K562 (cell line): ENCODE data around the gene XPNPEP3. TPM values are rescaled to one million over a fixed set of nuclear protein-coding genes. Genes with fewer than 3 reads are reported as not detected.

Experiments used
- ARNT ChIP-seq, 2 experiments: fragments of 450-650 bp; IDR thresholded peaks; 2 replicates each; pipeline ENCODE4 v1.6.1; 2016; ENCODE audit warnings: mild to moderate bottlenecking in 1 of 2
- CHD2 ChIP-seq: IDR thresholded peaks from 2 replicates; pipeline ENCODE4 v1.6.1; 2011; ENCODE audit warnings: low read depth, low read length
- ELF4 ChIP-seq: fragments of 450-650 bp; formaldehyde crosslinking; IDR thresholded peaks from 2 replicates; pipeline ENCODE4 v1.4.0; 2022; ENCODE audit warnings: missing genetic modification characterization
- ESRRA ChIP-seq: fragments of 450-650 bp; IDR thresholded peaks from 2 replicates; pipeline ENCODE4 v1.6.1; 2014; ENCODE audit warnings: low read depth, mild to moderate bottlenecking, moderate library complexity, borderline replicate concordance
- GTF2F1 ChIP-seq: IDR thresholded peaks from 2 replicates; pipeline ENCODE4 v1.6.1; 2011; ENCODE audit warnings: low read depth, low read length, improper control_type of control experiment
- IRF9 ChIP-seq: fragments of 450-650 bp; IDR thresholded peaks from 2 replicates; pipeline ENCODE4 v1.6.1; 2016; ENCODE audit warnings: missing biosample characterization, missing genetic modification characterization
- L3MBTL2 ChIP-seq: fragments of 450-650 bp; IDR thresholded peaks from 2 replicates; pipeline ENCODE4 v1.6.1; 2016; ENCODE audit warnings: mild to moderate bottlenecking, moderate library complexity
- MAZ ChIP-seq, 2 experiments: fragments of 450-650 bp in 1 of 2; sonication (generic) in 1 of 2; formaldehyde crosslinking; IDR thresholded peaks in 1 of 2; conservative IDR thresholded peaks in 1 of 2; 2 replicates each; pipeline versions ENCODE4 v1.4.0 to v1.5.0; 2020; ENCODE audit warnings: mild to moderate bottlenecking in 1 of 2, missing genetic modification reagents in 1 of 2
- MTA3 ChIP-seq: fragments of 450-650 bp; formaldehyde crosslinking; IDR thresholded peaks from 2 replicates; pipeline ENCODE4 v1.6.1; 2017; ENCODE audit warnings: mild to moderate bottlenecking, borderline replicate concordance
- NCOA1 ChIP-seq: fragments of 450-650 bp; IDR thresholded peaks from 2 replicates; pipeline ENCODE4 v1.6.1; 2016; ENCODE audit warnings: low read depth
- NFRKB ChIP-seq: fragments of 450-650 bp; IDR thresholded peaks from 2 replicates; pipeline ENCODE4 v1.6.1; 2016; ENCODE audit warnings: low read depth
- NRF1 ChIP-seq, 2 experiments: fragments of 450-650 bp; IDR thresholded peaks in 1 of 2; conservative IDR thresholded peaks in 1 of 2; 2 replicates each; pipeline ENCODE4 v1.6.1; 2014; ENCODE audit warnings: mild to moderate bottlenecking in 2 of 2
- POLR2H ChIP-seq: IDR thresholded peaks from 2 replicates; pipeline ENCODE4 v1.6.1; 2016; ENCODE audit warnings: missing genetic modification characterization, low read depth, mild to moderate bottlenecking, control low read depth, missing compliant biosample characterization, moderate library complexity
- PRPF4 ChIP-seq: fragments of 200-400 bp; formaldehyde crosslinking; IDR thresholded peaks from one replicate; pipeline ENCODE4 v1.6.1; 2017; ENCODE audit warnings: low read length, low read depth, mild to moderate bottlenecking; ENCODE audit not compliant: insufficient read depth, poor library complexity, severe bottlenecking
- RBM17 ChIP-seq: fragments of 200-400 bp; formaldehyde crosslinking; IDR thresholded peaks from 2 replicates; pipeline ENCODE4 v1.6.1; 2017; ENCODE audit warnings: low read depth, mild to moderate bottlenecking, low read length, borderline replicate concordance
- TSC22D4 ChIP-seq: fragments of 450-650 bp; IDR thresholded peaks from 2 replicates; pipeline ENCODE4 v1.6.1; 2016; ENCODE audit warnings: missing genetic modification characterization, missing biosample characterization, control low read depth
- ZBTB17 ChIP-seq: fragments of 450-650 bp; formaldehyde crosslinking; IDR thresholded peaks from 2 replicates; pipeline ENCODE4 v1.4.0; 2020; ENCODE audit warnings: mild to moderate bottlenecking
- ZC3H4 ChIP-seq: sonication (generic); formaldehyde crosslinking; IDR thresholded peaks from 2 replicates; pipeline ENCODE4 v1.9.0; 2021; ENCODE audit warnings: missing genetic modification reagents, borderline replicate concordance
- ZNF124 ChIP-seq: sonication (generic); formaldehyde crosslinking; IDR thresholded peaks from 2 replicates; pipeline ENCODE4 v1.8.1; 2022; ENCODE audit warnings: missing genetic modification reagents
- ZNF217 ChIP-seq: sonication (generic); formaldehyde crosslinking; IDR thresholded peaks from 2 replicates; pipeline ENCODE4 v1.8.0; 2022; ENCODE audit warnings: mild to moderate bottlenecking, missing genetic modification reagents
- ZNF23 ChIP-seq: fragments of 250-450 bp; sonication (Bioruptor Pico); IDR thresholded peaks from 2 replicates; pipeline ENCODE4 v1.4.0; 2020; ENCODE audit warnings: mild to moderate bottlenecking
- ZNF280B ChIP-seq: fragments of 250-450 bp; sonication (Bioruptor Pico); IDR thresholded peaks from 2 replicates; pipeline ENCODE4 v1.5.1; 2021; ENCODE audit warnings: mild to moderate bottlenecking
- ZNF436 ChIP-seq: fragments of 250-450, 450-650 bp; sonication (Bioruptor Pico); formaldehyde crosslinking; IDR thresholded peaks from 2 replicates; pipeline ENCODE4 v1.7.0; 2020; ENCODE audit warnings: mild to moderate bottlenecking
- polyA plus RNA-seq, 8 experiments: library from polyadenylated mRNA; depleted of rRNA in 4 of 8; stranded (reverse) in 5 of 8; unstranded in 3 of 8; fragments of >200 nt; fragmentation: Nextera tagmentation in 2 of 8; fragmentation: Illumina TruSeq in 1 of 8; extraction: Ambion mirVana in 2 of 8; extraction: Trizol in 1 of 8; gene quantifications; 2 replicates each; pipeline versions ENCODE4 v1.2.1 to v1.2.3, GENCODE V29; 2011 to 2014; ENCODE audit warnings: inconsistent platforms in 1 of 8, missing spikeins in 1 of 8
- total RNA-seq, 7 experiments: library from RNA; depleted of rRNA in 6 of 7; stranded (reverse); fragments of >200 nt in 6 of 7; fragmentation: Illumina TruSeq in 2 of 7; extraction: Trizol in 2 of 7; gene quantifications; 2 replicates each; pipeline versions ENCODE4 v1.2.1 to v1.2.3, GENCODE V29; 2011 to 2021; ENCODE audit warnings: low replicate concordance in 1 of 7
- TF ChIP-seq, protein P1 (sequence below): sonication (generic); formaldehyde crosslinking; IDR thresholded peaks from 2 replicates; pipeline ENCODE4 v1.4.0; 2020; ENCODE audit warnings: mild to moderate bottlenecking, missing genetic modification reagents
- TF ChIP-seq, protein P2 (sequence below): fragments of 250-450 bp; sonication (Bioruptor Pico); IDR thresholded peaks from 2 replicates; pipeline ENCODE4 v1.8.0; 2022; ENCODE audit warnings: inconsistent platforms, mild to moderate bottlenecking, moderate library complexity, borderline replicate concordance

Gene XPNPEP3
- total and polyA plus RNA-seq, 9 of the 15 experiments (the other 6 are each of a cell fraction or from before 2014, with no cell fraction given), result 9.1 to 22.6 (median 15.6) TPM

GRCh38 chr22:40813912-40814315 lies 43.0 kb upstream of the XPNPEP3 start (continued):
- TF ChIP-seq ZNF23 (CRISPR knock-in tag) (peak; percentile 99), PRPF4 (no peak), ZNF280B (CRISPR knock-in tag) (peak; percentile 99), ZC3H4 (CRISPR knock-in tag) (no peak), NCOA1 (peak; percentile 79), CHD2 (no peak), ZNF217 (CRISPR knock-in tag) (no peak), RBM17 (no peak), NRF1 (conservative IDR thresholded peaks at IDR 0.05 in 1 of 2, IDR thresholded peaks at IDR 0.05 in 1 of 2) (no peak), ZNF124 (no peak), POLR2H (peak; percentile 93), GTF2F1 (no peak), MAZ (CRISPR knock-in tag; conservative IDR thresholded peaks at IDR 0.05 in 1 of 2, IDR thresholded peaks at IDR 0.05 in 1 of 2) (peak in 1 of 2 experiments; percentile 100; a peak in 2 of 4 replicates), ZNF436 (CRISPR knock-in tag) (peak; percentile 59; the same call in 1 of the 2 replicates), ARNT (IDR thresholded peaks at IDR 0.05) (peak in 1 of 2 experiments; percentile 90; a peak in 2 of 4 replicates), ELF4 (peak; percentile 99), IRF9 (tag) (peak; percentile 100), NFRKB (0 out of 2 replicates have a peak, but pooled peaks have one; percentile 48), L3MBTL2 (peak; percentile 39; the same call in 1 of the 2 replicates), ESRRA (peak; percentile 40; the same call in 1 of the 2 replicates), ZBTB17 (CRISPR knock-in tag) (peak; percentile 98), TSC22D4 (no peak), MTA3 (peak; percentile 75)
- TF ChIP-seq, protein P1, sequence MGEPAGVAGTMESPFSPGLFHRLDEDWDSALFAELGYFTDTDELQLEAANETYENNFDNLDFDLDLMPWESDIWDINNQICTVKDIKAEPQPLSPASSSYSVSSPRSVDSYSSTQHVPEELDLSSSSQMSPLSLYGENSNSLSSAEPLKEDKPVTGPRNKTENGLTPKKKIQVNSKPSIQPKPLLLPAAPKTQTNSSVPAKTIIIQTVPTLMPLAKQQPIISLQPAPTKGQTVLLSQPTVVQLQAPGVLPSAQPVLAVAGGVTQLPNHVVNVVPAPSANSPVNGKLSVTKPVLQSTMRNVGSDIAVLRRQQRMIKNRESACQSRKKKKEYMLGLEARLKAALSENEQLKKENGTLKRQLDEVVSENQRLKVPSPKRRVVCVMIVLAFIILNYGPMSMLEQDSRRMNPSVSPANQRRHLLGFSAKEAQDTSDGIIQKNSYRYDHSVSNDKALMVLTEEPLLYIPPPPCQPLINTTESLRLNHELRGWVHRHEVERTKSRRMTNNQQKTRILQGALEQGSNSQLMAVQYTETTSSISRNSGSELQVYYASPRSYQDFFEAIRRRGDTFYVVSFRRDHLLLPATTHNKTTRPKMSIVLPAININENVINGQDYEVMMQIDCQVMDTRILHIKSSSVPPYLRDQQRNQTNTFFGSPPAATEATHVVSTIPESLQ (CRISPR knock-in tag), result no peak
- TF ChIP-seq, protein P2, sequence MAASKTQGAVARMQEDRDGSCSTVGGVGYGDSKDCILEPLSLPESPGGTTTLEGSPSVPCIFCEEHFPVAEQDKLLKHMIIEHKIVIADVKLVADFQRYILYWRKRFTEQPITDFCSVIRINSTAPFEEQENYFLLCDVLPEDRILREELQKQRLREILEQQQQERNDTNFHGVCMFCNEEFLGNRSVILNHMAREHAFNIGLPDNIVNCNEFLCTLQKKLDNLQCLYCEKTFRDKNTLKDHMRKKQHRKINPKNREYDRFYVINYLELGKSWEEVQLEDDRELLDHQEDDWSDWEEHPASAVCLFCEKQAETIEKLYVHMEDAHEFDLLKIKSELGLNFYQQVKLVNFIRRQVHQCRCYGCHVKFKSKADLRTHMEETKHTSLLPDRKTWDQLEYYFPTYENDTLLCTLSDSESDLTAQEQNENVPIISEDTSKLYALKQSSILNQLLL (CRISPR knock-in tag), result no peak
